ENCODE measurements around the gene TTLL8. TPM values are rescaled to one million over a fixed set of nuclear protein-coding genes. Genes with fewer than 3 reads are reported as not detected.
A peak's percentile ranks its signal among the peaks of the same experiment; 100 is the strongest.

TTLL8 gene
- total and polyA plus RNA-seq, 4 experiments from 2014 or later = not detected

DNA sequence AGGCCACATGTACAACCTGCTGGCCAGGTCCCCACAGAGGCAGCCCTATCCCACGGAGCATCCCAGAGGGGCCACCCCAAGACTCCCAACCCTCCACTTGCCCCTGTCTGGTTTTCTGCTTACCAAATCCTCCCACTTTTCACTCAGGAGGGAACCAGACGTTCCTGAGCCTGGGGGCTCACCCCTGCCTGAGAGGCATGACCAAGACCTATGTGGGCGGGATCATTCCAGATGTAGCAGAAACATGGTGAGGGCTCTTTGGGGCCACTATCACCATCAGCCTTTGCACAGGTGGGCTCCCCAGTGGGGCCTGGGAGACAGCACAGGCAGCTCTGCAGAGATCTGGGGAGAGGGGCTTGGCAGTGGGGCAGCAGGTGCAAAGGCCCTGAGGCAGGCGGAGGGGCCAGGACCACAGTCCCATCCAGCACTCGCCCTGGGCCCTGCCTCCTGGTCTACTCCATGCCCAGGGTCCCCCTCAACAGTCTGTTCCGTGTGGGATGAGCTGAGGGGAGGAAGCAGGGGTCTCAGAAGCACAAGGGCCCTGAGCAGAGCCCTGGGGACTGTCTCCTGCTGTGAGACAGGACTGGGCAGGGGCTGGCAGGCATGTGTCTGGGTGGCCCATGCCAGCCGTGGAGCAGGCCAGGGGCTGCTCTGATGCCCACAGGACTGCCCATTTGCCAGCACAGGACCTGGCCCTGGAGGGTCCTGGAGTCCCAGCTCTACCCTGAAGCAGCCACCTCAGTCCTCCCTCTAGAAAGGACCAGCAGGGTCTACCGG is 88.2 kb downstream of the TTLL8 start:
- peaks cover 0 to 4% (median 0%) of the 10 kb centered on the region in 8 donors for H3K9me3 Mint-ChIP-seq
- peaks cover 0 to 4% of the 10 kb centered on the region in 2 donors for H3K27me3 Mint-ChIP-seq
- DNase-seq = peak in 1 of 5 donors; percentile 11
- intact Hi-C loops (cut with micrococcal nuclease) = loop anchor here (2.0 kb wide), 1 partner anchor 33 kb away; no protein-coding TSS in a partner anchor
- peak overlapping the region; percentile 65 to 98 (median 94) for H3K27ac Mint-ChIP-seq
- peaks cover 0 to 8% of the 10 kb centered on the region in 2 donors for H3K36me3 Mint-ChIP-seq
- Histone ChIP-seq H3K27ac (ENCODE audit: low read depth, low read length) (peak overlapping the region; percentile 56), H3K36me3 (ENCODE audit: insufficient read depth, low read length) (no peaks in the 10 kb centered on the region), H3K4me1 (ENCODE audit: insufficient read depth, low read length) (peaks cover 31% of the 10 kb centered on the region), H3K27me3 (ENCODE audit: insufficient read depth, low read length) (no peaks in the 10 kb centered on the region), H3K4me3 (ENCODE audit: low read length in 2 of 2) (peak overlapping the region in 1 of 2 donors; percentile 49), H3K9me3 (ENCODE audit: control insufficient read depth in 1 of 2, low read length in 2 of 2) (no peaks in the 10 kb centered on the region)
- ChIA-PET POLR2A (ENCODE audit: partially characterized antibody) (interaction anchor here (1.7 to 4.9 kb wide), 3 partner anchors 9 to 60 kb away, joined by 3 to 90 read pairs (median 14); partner anchors contain the start of gene PIM3), CTCF (ENCODE audit: partially characterized antibody) (interaction anchor here (2.2 kb wide), 1 partner anchor 12 kb away, joined by 5 read pairs; no protein-coding TSS in a partner anchor)
- H3K4me1 Mint-ChIP-seq = peaks cover 8 to 25% (median 8%) of the 10 kb centered on the region in 4 donors
- peak overlapping the region in 5 of 8 donors; percentile 79 to 83 (median 81) for H3K4me3 Mint-ChIP-seq

DNA sequence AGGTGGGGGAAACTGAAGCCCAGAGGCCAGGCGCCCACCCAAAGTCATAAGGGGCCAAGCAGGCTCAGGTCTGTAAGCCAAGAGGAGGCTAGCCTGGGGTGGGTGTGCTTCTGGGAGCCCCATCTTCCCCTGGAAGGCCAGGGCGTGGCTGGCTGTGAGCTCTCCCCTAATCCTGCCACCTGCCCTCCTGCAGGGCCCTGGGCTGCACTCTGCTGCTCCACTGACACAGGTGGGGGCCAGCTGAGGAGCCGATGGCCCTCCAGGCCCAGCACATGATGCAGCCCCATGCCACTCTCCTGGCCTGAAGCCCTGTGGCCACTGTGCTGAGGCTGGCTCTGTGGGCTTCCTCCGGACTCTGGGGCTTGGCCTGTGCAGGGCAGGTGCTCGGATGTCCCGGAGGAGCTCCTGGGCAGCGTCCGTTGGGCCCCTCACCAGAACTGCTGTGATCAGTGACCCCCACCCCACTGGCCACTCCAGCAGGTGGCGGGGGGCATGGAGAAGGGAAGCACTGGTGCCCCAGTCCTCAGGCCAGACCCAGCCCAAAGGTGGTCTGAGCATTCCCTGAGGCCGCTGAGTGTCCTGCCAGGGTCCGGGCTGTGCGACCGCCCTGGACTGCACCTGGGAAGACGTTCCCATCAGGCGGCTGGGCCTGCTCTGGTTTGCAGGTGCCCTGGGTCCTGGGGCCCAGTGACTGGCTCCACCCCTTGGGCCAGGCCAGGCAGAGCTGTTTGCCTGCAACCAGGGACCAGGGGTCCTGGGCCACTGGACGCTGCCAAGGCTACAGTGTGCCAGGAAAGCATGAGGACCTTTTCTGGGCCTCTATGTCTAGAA is 89.1 kb downstream of the TTLL8 start:
- POLR2A ChIA-PET (ENCODE audit: partially characterized antibody) = interaction anchor here (1.7 to 4.9 kb wide), 2 partner anchors 8 to 61 kb away, joined by 3 to 90 read pairs; partner anchors contain the start of gene PIM3
- CTCF ChIA-PET (ENCODE audit: partially characterized antibody) = no interaction called here
- no peak overlapping the region for H3K4me3 Mint-ChIP-seq

More for the DNA sequence above, 89.1 kb downstream of the TTLL8 start:
- H3K27me3 ChIP-seq (ENCODE audit: insufficient read depth, low read length) = no peaks in the 10 kb centered on the region
- peaks cover 7% of the 10 kb centered on the region for H3K36me3 ChIP-seq (ENCODE audit: insufficient read depth, low read length)
- H3K27ac ChIP-seq (ENCODE audit: low read depth, low read length) = peak overlapping the region; percentile 56
- Mint-ChIP-seq H3K36me3 (peaks cover 0 to 9% of the 10 kb centered on the region in 2 donors), H3K9me3 (peaks cover 0 to 4% (median 0%) of the 10 kb centered on the region in 8 donors), H3K27ac (peak overlapping the region in 4 of 7 donors; percentile 48 to 92 (median 76)), H3K27me3 (peaks cover 0 to 4% of the 10 kb centered on the region in 2 donors), H3K4me1 (peaks cover 8 to 34% (median 9%) of the 10 kb centered on the region in 4 donors)
- no peak overlapping the region for H3K4me3 ChIP-seq (ENCODE audit: low read length in 2 of 2)
- H3K4me1 ChIP-seq (ENCODE audit: insufficient read depth, low read length) = peaks cover 35% of the 10 kb centered on the region
- no peaks in the 10 kb centered on the region for H3K9me3 ChIP-seq (ENCODE audit: control insufficient read depth in 1 of 2, low read length in 2 of 2)
- intact Hi-C loops (cut with micrococcal nuclease) = no loop called here
- DNase-seq = peak in 2 of 5 donors; percentile 22 to 49

Other genes with a start within 250 kb of the TTLL8 start
- gene BRD1, start 230.4 kb downstream of the TTLL8 start, total RNA-seq = 10 to 100 TPM; 84.0 to 88.1 TPM
- gene BRD1, start 230.4 kb downstream of the TTLL8 start, polyA plus RNA-seq = 1 to 10 TPM in 1 of 2 donors, under 1 TPM in 1; 0.94 to 5.1 TPM
- gene ZBED4, start 204.5 kb downstream of the TTLL8 start, total RNA-seq = 10 to 100 TPM; 17.7 to 18.6 TPM
- gene ZBED4, start 204.5 kb downstream of the TTLL8 start, polyA plus RNA-seq = 10 to 100 TPM in 1 of 2 donors, 1 to 10 TPM in 1; 6.7 to 10.0 TPM
- gene ALG12, start 139.9 kb downstream of the TTLL8 start, total RNA-seq = 10 to 100 TPM; 19.6 to 27.2 TPM
- gene ALG12, start 139.9 kb downstream of the TTLL8 start, polyA plus RNA-seq = 10 to 100 TPM; 16.9 to 19.0 TPM
- gene CRELD2, start 139.7 kb downstream of the TTLL8 start, total RNA-seq = 10 to 100 TPM; 36.0 to 36.2 TPM
- 10 to 100 TPM; 40.2 to 46.1 TPM for gene CRELD2, start 139.7 kb downstream of the TTLL8 start, polyA plus RNA-seq
- gene PIM3, start 97.5 kb downstream of the TTLL8 start, total RNA-seq = 10 to 100 TPM; 58.8 to 62.3 TPM
- 10 to 100 TPM; 48.1 to 49.7 TPM for gene PIM3, start 97.5 kb downstream of the TTLL8 start, polyA plus RNA-seq
- gene IL17REL, start 45.5 kb downstream of the TTLL8 start, total RNA-seq = not detected
- gene IL17REL, start 45.5 kb downstream of the TTLL8 start, polyA plus RNA-seq = not detected
- not detected for gene MLC1, start 27.1 kb upstream of the TTLL8 start, total RNA-seq
- under 1 TPM in 1 of 2 donors, not detected in 1; 0.28 TPM for gene MLC1, start 27.1 kb upstream of the TTLL8 start, polyA plus RNA-seq
- gene MOV10L1, start 31.7 kb upstream of the TTLL8 start, total RNA-seq = not detected
- gene MOV10L1, start 31.7 kb upstream of the TTLL8 start, polyA plus RNA-seq = not detected
- not detected for gene PANX2, start 112.4 kb upstream of the TTLL8 start, total RNA-seq
- gene PANX2, start 112.4 kb upstream of the TTLL8 start, polyA plus RNA-seq = not detected
- gene TRABD, start 127.6 kb upstream of the TTLL8 start, total RNA-seq = 100 to 1,000 TPM; 124 to 126 TPM
- 10 to 100 TPM; 51.5 to 61.4 TPM for gene TRABD, start 127.6 kb upstream of the TTLL8 start, polyA plus RNA-seq
- gene SELENOO, start 142.7 kb upstream of the TTLL8 start, total RNA-seq = 10 to 100 TPM; 33.8 to 34.8 TPM
- gene SELENOO, start 142.7 kb upstream of the TTLL8 start, polyA plus RNA-seq = 1 to 10 TPM; 2.0 to 6.6 TPM
- 100 to 1,000 TPM; 132 to 133 TPM for gene TUBGCP6, start 186.7 kb upstream of the TTLL8 start, total RNA-seq
- gene TUBGCP6, start 186.7 kb upstream of the TTLL8 start, polyA plus RNA-seq = 10 to 100 TPM; 16.5 to 20.5 TPM
- 100 to 1,000 TPM; 141 to 151 TPM for gene HDAC10, start 193.0 kb upstream of the TTLL8 start, total RNA-seq
- 1 to 10 TPM; 3.8 to 6.8 TPM for gene HDAC10, start 193.0 kb upstream of the TTLL8 start, polyA plus RNA-seq
- 1 to 10 TPM; 2.9 TPM for gene MAPK12, start 203.4 kb upstream of the TTLL8 start, total RNA-seq
- under 1 TPM in 1 of 2 donors, not detected in 1; 0.05 TPM for gene MAPK12, start 203.4 kb upstream of the TTLL8 start, polyA plus RNA-seq
- gene MAPK11, start 212.1 kb upstream of the TTLL8 start, total RNA-seq = 1 to 10 TPM; 1.6 to 1.7 TPM
- gene MAPK11, start 212.1 kb upstream of the TTLL8 start, polyA plus RNA-seq = under 1 TPM; 0.10 to 0.54 TPM
- gene PLXNB2, start 249.3 kb upstream of the TTLL8 start, total RNA-seq = 1 to 10 TPM; 2.8 to 4.6 TPM
- gene PLXNB2, start 249.3 kb upstream of the TTLL8 start, polyA plus RNA-seq = under 1 TPM in 1 of 2 donors, not detected in 1; 0.40 TPM

Data from CD4-positive, alpha-beta memory T cell (primary cell).